CD4-positive, alpha-beta memory T cell (primary cell): ENCODE measurements around the gene ADISSP. TPM values are rescaled to one million over a fixed set of nuclear protein-coding genes. Genes with fewer than 3 reads are reported as not detected.

Source experiments
- CTCF ChIA-PET: fragments of 350-600 bp; sonication (Branson Sonifier 250); formaldehyde crosslinking; loops from one replicate; lab custom pipeline; 2021; ENCODE audit warnings: inconsistent platforms; ENCODE audit not compliant: partially characterized antibody; lab: Charles Lee
- POLR2A ChIA-PET: fragments of 350-600 bp; sonication (Branson Sonifier 250); formaldehyde crosslinking; loops from one replicate; lab custom pipeline; 2021; ENCODE audit not compliant: partially characterized antibody; lab: Charles Lee
- DNase-seq, 5 donors: peaks; one replicate each; pipeline versions ENCODE4 v3.0.0 to v3.0.0-alpha.2; 2020 to 2022; ENCODE audit warnings: mixed read lengths in 1 of 5
- H3K27ac ChIP-seq: one replicate; pipeline ENCODE4 v1.7.0; 2013; ENCODE audit warnings: low read depth, low read length
- H3K27me3 ChIP-seq: 2 replicates; pipeline ENCODE4 v1.7.0; 2013; ENCODE audit warnings: mild to moderate bottlenecking, low read length, moderate library complexity; ENCODE audit not compliant: insufficient read depth
- H3K36me3 ChIP-seq: 2 replicates; pipeline ENCODE4 v1.7.0; 2013; ENCODE audit warnings: mild to moderate bottlenecking, low read length, moderate library complexity; ENCODE audit not compliant: insufficient read depth
- H3K4me1 ChIP-seq: 2 replicates; pipeline ENCODE4 v1.7.0; 2013; ENCODE audit warnings: mild to moderate bottlenecking, low read length, moderate library complexity; ENCODE audit not compliant: insufficient read depth
- H3K4me3 ChIP-seq, 2 donors: one replicate each; pipeline ENCODE4 v1.7.0; 2013; ENCODE audit warnings: low read length in 2 of 2, mild to moderate bottlenecking in 1 of 2
- H3K9me3 ChIP-seq, 2 donors: one replicate each; pipeline ENCODE4 v1.7.0; 2013; ENCODE audit warnings: low read length in 2 of 2, control low read depth in 1 of 2; ENCODE audit not compliant: control insufficient read depth in 1 of 2
- H3K27ac Mint-ChIP-seq, 7 donors: one replicate each; pipeline ENCODE4 v1.8.0; 2020 to 2021; ENCODE audit warnings: mixed read lengths in 7 of 7, mild to moderate bottlenecking in 6 of 7, inconsistent platforms in 3 of 7, moderate library complexity in 3 of 7
- H3K27me3 Mint-ChIP-seq, 2 donors: one replicate each; pipeline ENCODE4 v1.8.0; 2020 to 2021; ENCODE audit warnings: mixed read lengths in 2 of 2
- H3K36me3 Mint-ChIP-seq, 2 donors: one replicate each; pipeline ENCODE4 v1.8.0; 2020 to 2021; ENCODE audit warnings: mixed read lengths in 2 of 2, inconsistent platforms in 1 of 2, mild to moderate bottlenecking in 1 of 2
- H3K4me1 Mint-ChIP-seq, 4 donors: one replicate each; pipeline ENCODE4 v1.8.0; 2020 to 2021; ENCODE audit warnings: mixed read lengths in 4 of 4, mild to moderate bottlenecking in 1 of 4
- H3K4me3 Mint-ChIP-seq, 8 donors: one replicate each; pipeline ENCODE4 v1.8.0; 2020 to 2021; ENCODE audit warnings: mixed read lengths in 8 of 8, mild to moderate bottlenecking in 7 of 8, moderate library complexity in 6 of 8, inconsistent platforms in 3 of 8
- H3K9me3 Mint-ChIP-seq, 8 donors: one replicate each; pipeline ENCODE4 v1.8.0; 2020 to 2021; ENCODE audit warnings: mixed read lengths in 8 of 8, mild to moderate bottlenecking in 5 of 8, inconsistent platforms in 3 of 8, moderate library complexity in 1 of 8
- intact Hi-C: fragments of 100-400 bp; cut with micrococcal nuclease; formaldehyde crosslinking; loops from one replicate; pipeline ENCODE4 v1.15.1; 2023
- polyA plus RNA-seq, 2 donors: library from polyadenylated mRNA; unstranded; fragments of 300-500 nt; fragmentation: Illumina TruSeq; gene quantifications; one replicate each; pipeline ENCODE4 v1.2.3, GENCODE V29; 2021
- total RNA-seq, 2 experiments: library from RNA; stranded (reverse); gene quantifications; one replicate each; pipeline ENCODE4 v1.2.3, GENCODE V29; 2021

ADISSP gene
- total and polyA plus RNA-seq, 4 experiments from 2014 or later, result 15.7 to 31.5 (median 16.8) TPM

DNA sequence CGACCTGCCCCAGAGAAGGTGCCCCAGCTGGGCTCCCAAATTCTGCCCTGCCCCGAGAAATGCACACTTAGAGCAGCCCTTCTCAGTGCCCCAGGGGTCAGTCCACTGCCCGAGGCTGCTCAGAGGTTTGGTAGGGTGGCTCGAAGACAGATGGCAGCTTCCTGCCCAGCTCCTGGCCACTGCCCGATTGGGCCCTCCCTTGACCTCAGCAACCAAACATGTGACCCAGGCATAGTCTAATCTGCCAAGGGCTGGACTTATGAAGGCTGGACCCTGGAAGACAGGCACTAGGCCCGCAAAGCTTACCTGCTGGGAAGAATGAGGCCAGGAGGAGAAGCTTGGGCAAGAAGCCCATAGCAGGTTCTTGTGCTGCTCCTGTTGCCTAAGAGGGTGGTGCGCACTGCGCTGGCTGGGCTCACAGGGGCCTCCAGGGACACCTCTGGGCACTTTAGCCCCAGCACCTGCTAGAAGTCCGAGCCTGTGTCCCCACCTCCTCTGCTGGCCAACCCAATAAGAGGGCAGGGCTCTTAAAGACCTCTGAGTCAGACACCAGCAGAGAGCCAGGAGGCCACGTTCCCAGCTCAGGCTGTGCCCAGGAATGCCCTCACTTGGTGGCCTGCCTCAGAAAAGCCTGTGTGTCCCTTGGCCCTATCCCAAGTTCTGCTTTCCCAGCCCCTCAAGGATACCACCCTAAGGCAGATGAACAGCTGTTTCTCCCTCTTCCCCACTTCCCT is 60.6 kb downstream of the ADISSP start:
- Mint-ChIP-seq H3K36me3 (no peaks in the 10 kb centered on the region), H3K4me1 (peaks cover 0 to 10% (median 2%) of the 10 kb centered on the region in 4 donors), H3K9me3 (no peaks in the 10 kb centered on the region), H3K27ac (no peak overlapping the region), H3K4me3 (no peak overlapping the region), H3K27me3 (peaks cover 0 to 5% of the 10 kb centered on the region in 2 donors)
- H3K36me3 ChIP-seq, result no peaks in the 10 kb centered on the region
- H3K27me3 ChIP-seq, result no peaks in the 10 kb centered on the region
- ChIA-PET POLR2A (no interaction called here), CTCF (interaction anchor here (1.0 to 2.0 kb wide), 4 partner anchors 9 to 30 kb away, joined by 3 to 6 read pairs (median 5); no protein-coding TSS in a partner anchor)
- intact Hi-C loops, result no loop called here
- H3K27ac ChIP-seq, result no peak overlapping the region
- H3K4me1 ChIP-seq, result no peaks in the 10 kb centered on the region
- no peaks in the 10 kb centered on the region for H3K9me3 ChIP-seq
- no peak overlapping the region for H3K4me3 ChIP-seq
- no peak for DNase-seq

DNA sequence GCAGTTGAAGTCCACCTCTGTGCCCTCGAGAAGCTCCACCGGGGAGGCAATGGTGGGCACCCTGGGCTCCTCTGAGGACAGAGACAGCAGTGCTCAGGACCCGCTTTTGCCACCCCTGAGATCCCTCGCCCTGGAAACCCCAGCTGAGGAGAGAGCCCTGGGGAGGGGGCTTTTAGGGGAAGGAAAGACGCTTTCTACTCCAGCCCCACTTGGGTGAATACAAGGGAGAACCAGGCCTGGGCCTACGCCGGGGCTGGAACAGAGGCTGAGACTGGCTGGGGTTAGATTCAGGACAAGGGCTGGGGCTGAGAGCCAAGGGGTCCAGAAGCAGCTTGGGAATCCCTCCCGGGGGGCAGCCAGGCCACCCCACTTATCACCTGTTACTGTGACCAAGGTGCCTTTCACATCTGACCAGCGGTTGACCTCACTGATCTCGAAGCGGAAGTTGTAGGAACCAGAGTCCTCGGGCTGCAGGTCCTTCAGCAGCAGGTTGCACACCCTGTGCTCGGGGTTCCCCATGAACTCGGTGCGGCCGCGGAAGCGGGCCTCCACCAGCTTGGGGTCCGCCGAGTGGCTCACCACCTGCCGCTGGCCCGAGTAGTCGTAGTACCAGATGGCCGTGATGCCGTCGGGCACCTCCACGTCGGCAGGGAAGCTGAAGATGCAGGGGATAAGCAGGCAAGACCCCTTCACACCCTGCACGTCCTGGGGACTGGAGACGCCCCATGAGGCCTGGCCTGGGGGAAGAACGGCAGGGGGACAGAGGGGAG is 61.4 kb downstream of the ADISSP start:
- H3K27me3 ChIP-seq, result no peaks in the 10 kb centered on the region
- H3K9me3 ChIP-seq, result no peaks in the 10 kb centered on the region
- H3K4me1 ChIP-seq, result no peaks in the 10 kb centered on the region
- Mint-ChIP-seq H3K9me3 (no peaks in the 10 kb centered on the region), H3K36me3 (no peaks in the 10 kb centered on the region), H3K27me3 (peaks cover 0 to 3% of the 10 kb centered on the region in 2 donors), H3K4me3 (no peak overlapping the region), H3K4me1 (peaks cover 0 to 10% (median 2%) of the 10 kb centered on the region in 4 donors), H3K27ac (no peak overlapping the region)
- intact Hi-C loops, result no loop called here
- H3K4me3 ChIP-seq, result no peak overlapping the region
- no peak for DNase-seq
- no peak overlapping the region for H3K27ac ChIP-seq
- CTCF ChIA-PET, result interaction anchor here (1.5 to 1.7 kb wide), 2 partner anchors 10 to 29 kb away, joined by 4 to 6 read pairs; no protein-coding TSS in a partner anchor
- H3K36me3 ChIP-seq, result no peaks in the 10 kb centered on the region
- POLR2A ChIA-PET, result no interaction called here

DNA sequence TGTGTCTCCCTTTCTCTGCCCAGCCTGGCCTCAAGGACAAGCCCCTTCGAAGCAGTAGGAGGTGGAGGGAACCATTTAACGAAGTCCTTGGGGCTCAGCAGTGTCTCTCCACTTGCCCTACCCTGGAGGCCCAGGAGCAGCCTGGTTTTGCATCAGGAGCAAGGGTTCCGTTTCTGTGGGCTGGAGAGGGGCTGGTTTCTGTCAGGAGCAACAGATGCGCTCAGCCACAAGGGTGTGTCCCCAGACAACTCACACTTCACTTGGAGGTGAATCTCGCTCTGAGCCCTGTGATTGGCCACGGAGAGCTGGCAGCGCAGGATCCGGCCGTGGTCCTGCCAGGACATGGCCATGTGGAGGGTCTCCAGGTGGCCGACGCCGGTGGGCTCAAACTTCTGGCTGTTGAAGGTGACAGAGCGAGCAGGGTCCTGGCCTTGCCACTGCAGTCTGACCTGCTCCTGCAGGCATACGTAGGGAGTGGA is 62.0 kb downstream of the ADISSP start:
- no peaks in the 10 kb centered on the region for H3K27me3 ChIP-seq
- DNase-seq, result no peak
- no peaks in the 10 kb centered on the region for H3K9me3 Mint-ChIP-seq
- ChIA-PET POLR2A (no interaction called here), CTCF (interaction anchor here (1.5 kb wide), 1 partner anchor 11 kb away, joined by 4 read pairs; no protein-coding TSS in a partner anchor)
- intact Hi-C loops, result no loop called here
- H3K9me3 ChIP-seq, result no peaks in the 10 kb centered on the region
- H3K4me3 ChIP-seq, result no peak overlapping the region
- no peaks in the 10 kb centered on the region for H3K4me1 ChIP-seq
- peaks cover 0 to 3% of the 10 kb centered on the region in 2 donors for H3K27me3 Mint-ChIP-seq
- no peak overlapping the region for H3K4me3 Mint-ChIP-seq
- peaks cover 0 to 10% (median 2%) of the 10 kb centered on the region in 4 donors for H3K4me1 Mint-ChIP-seq
- no peak overlapping the region for H3K27ac Mint-ChIP-seq
- no peak overlapping the region for H3K27ac ChIP-seq
- H3K36me3 ChIP-seq, result no peaks in the 10 kb centered on the region
- no peaks in the 10 kb centered on the region for H3K36me3 Mint-ChIP-seq

DNA sequence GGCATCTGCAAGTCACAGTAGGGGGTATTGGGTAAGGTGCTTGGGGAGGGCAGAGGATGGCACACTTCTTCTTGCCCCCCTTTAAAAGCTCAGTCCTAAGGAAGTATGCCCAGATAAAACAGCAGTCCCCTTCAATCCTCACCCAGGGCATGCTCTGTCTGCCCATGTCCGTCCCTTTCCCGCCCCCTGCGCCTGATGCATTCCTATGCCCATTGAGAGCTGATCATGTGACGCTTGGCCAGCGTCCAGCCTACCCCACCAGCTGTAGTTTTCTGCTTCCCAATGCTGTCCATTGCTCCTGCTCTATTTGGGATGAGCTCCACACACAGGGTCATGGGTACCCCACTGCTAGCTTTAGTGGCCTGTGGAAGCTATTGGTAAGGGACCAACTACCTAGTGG is 63.5 kb downstream of the ADISSP start:
- H3K4me3 Mint-ChIP-seq, result no peak overlapping the region
- H3K27ac Mint-ChIP-seq, result no peak overlapping the region
- no peak overlapping the region for H3K27ac ChIP-seq
- H3K36me3 ChIP-seq, result no peaks in the 10 kb centered on the region
- peaks cover 2% of the 10 kb centered on the region in 2 donors for H3K27me3 Mint-ChIP-seq
- no peak for DNase-seq
- no peaks in the 10 kb centered on the region for H3K9me3 Mint-ChIP-seq
- no peaks in the 10 kb centered on the region for H3K4me1 ChIP-seq
- H3K27me3 ChIP-seq, result no peaks in the 10 kb centered on the region
- H3K4me1 Mint-ChIP-seq, result peaks cover 0 to 2% (median under 1%) of the 10 kb centered on the region in 4 donors
- H3K9me3 ChIP-seq, result no peaks in the 10 kb centered on the region
- POLR2A ChIA-PET, result no interaction called here
- intact Hi-C loops, result no loop called here
- no peak overlapping the region for H3K4me3 ChIP-seq
- CTCF ChIA-PET, result interaction anchor here (0.8 kb wide), 1 partner anchor 12 kb away, joined by 3 read pairs; no protein-coding TSS in a partner anchor
- no peaks in the 10 kb centered on the region for H3K36me3 Mint-ChIP-seq

Other genes starting within 250 kb of the ADISSP start
- not detected for gene GFRA4, start 104.4 kb downstream of the ADISSP start, total RNA-seq
- not detected for gene GFRA4, start 104.4 kb downstream of the ADISSP start, polyA plus RNA-seq
- not detected for gene ADAM33, start 85.7 kb downstream of the ADISSP start, total RNA-seq
- not detected for gene ADAM33, start 85.7 kb downstream of the ADISSP start, polyA plus RNA-seq
- gene SIGLEC1, start 55.2 kb downstream of the ADISSP start, total RNA-seq, result under 1 TPM; 0.30 to 0.32 TPM
- not detected for gene SIGLEC1, start 55.2 kb downstream of the ADISSP start, polyA plus RNA-seq
- not detected for gene HSPA12B, start 35.1 kb downstream of the ADISSP start, total RNA-seq
- under 1 TPM in 1 of 2 donors, not detected in 1; 0.22 TPM for gene HSPA12B, start 35.1 kb downstream of the ADISSP start, polyA plus RNA-seq
- gene SPEF1, start 13.7 kb upstream of the ADISSP start, total RNA-seq, result not detected
- gene SPEF1, start 13.7 kb upstream of the ADISSP start, polyA plus RNA-seq, result under 1 TPM in 1 of 2 donors, not detected in 1; 0.15 TPM
- gene CENPB, start 19.0 kb upstream of the ADISSP start, total RNA-seq, result 10 to 100 TPM; 52.2 to 56.7 TPM
- gene CENPB, start 19.0 kb upstream of the ADISSP start, polyA plus RNA-seq, result 1 to 10 TPM in 1 of 2 donors, under 1 TPM in 1; 0.56 to 1.9 TPM
- 100 to 1,000 TPM; 410 to 420 TPM for gene CDC25B, start 28.6 kb upstream of the ADISSP start, total RNA-seq
- gene CDC25B, start 28.6 kb upstream of the ADISSP start, polyA plus RNA-seq, result 10 to 100 TPM; 25.9 to 55.9 TPM
- 10 to 100 TPM; 10.4 to 11.1 TPM for gene AP5S1, start 52.8 kb upstream of the ADISSP start, total RNA-seq
- gene AP5S1, start 52.8 kb upstream of the ADISSP start, polyA plus RNA-seq, result 10 to 100 TPM; 14.5 to 16.8 TPM
- gene MAVS, start 79.1 kb upstream of the ADISSP start, total RNA-seq, result 10 to 100 TPM; 45.2 to 49.3 TPM
- 1 to 10 TPM; 1.2 to 8.5 TPM for gene MAVS, start 79.1 kb upstream of the ADISSP start, polyA plus RNA-seq
- gene PANK2, start 121.6 kb upstream of the ADISSP start, total RNA-seq, result 10 to 100 TPM; 71.4 to 80.5 TPM
- 10 to 100 TPM; 48.5 to 54.3 TPM for gene PANK2, start 121.6 kb upstream of the ADISSP start, polyA plus RNA-seq
- gene RNF24, start 247.8 kb upstream of the ADISSP start, total RNA-seq, result 10 to 100 TPM; 23.0 to 25.8 TPM
- gene RNF24, start 247.8 kb upstream of the ADISSP start, polyA plus RNA-seq, result 10 to 100 TPM; 15.4 to 17.2 TPM